GM19397 (cell line): ENCODE results near the gene MLLT1.

Experiments
- ATAC-seq: cut with Tn5 transposase; IDR thresholded peaks from one replicate; pipeline ENCODE4 v1.9.1; 2021; ENCODE audit warnings: mild to moderate bottlenecking, moderate library complexity; ENCODE audit not compliant: unreplicated experiment

MLLT1 gene

GRCh38 chr19:6236310-6237291 is 43.2 kb downstream of the MLLT1 start:
- ATAC-seq, result no peak

- no peak for ATAC-seq
Measured at GRCh38 chr19:6235031-6235951, 44.5 kb downstream of the MLLT1 start.

- ATAC-seq, result no peak
Measured at GRCh38 chr19:6234527-6234926, 45.2 kb downstream of the MLLT1 start.

- ATAC-seq, result no peak
Measured at GRCh38 chr19:6233827-6234511, 45.8 kb downstream of the MLLT1 start.

GRCh38 chr19:6233056-6233826 is 46.5 kb downstream of the MLLT1 start:
- no peak for ATAC-seq

GRCh38 chr19:6232601-6233055 is 47.1 kb downstream of the MLLT1 start:
- ATAC-seq, result no peak

GRCh38 chr19:6230991-6231448 is 48.8 kb downstream of the MLLT1 start:
- ATAC-seq, result no peak

- no peak for ATAC-seq
Measured at GRCh38 chr19:6229951-6230712, 49.6 kb downstream of the MLLT1 start.

- ATAC-seq, result no peak
Measured at GRCh38 chr19:6229216-6229913, 50.4 kb downstream of the MLLT1 start.

- no peak for ATAC-seq
Measured at GRCh38 chr19:6228551-6229215, 51.1 kb downstream of the MLLT1 start.

GRCh38 chr19:6227936-6228325 is 51.8 kb downstream of the MLLT1 start:
- no peak for ATAC-seq

- no peak for ATAC-seq
Measured at GRCh38 chr19:6227156-6227935, 52.4 kb downstream of the MLLT1 start.

GRCh38 chr19:6226444-6227155 is 53.2 kb downstream of the MLLT1 start:
- ATAC-seq, result no peak

GRCh38 chr19:6226012-6226411 is 53.8 kb downstream of the MLLT1 start:
- ATAC-seq, result no peak

- ATAC-seq, result no peak
Measured at GRCh38 chr19:6225232-6225865, 54.4 kb downstream of the MLLT1 start.

GRCh38 chr19:6224308-6224675 is 55.5 kb downstream of the MLLT1 start:
- ATAC-seq, result no peak
